ENCODE data around the gene RTTN. TPM values are rescaled to one million over a fixed set of nuclear protein-coding genes. Genes with fewer than 3 reads are reported as not detected.

Gene RTTN
- polyA plus RNA-seq, 1 donor (not counting 4 experiments of a cell fraction or from before 2014, with no cell fraction given), result 77.3 TPM

GRCh38 chr18:69974365-69974764 is 231.1 kb downstream of the RTTN start:
- Histone ChIP-seq H3K4me1 (ENCODE audit: control insufficient read depth, extremely low read depth, insufficient read depth, low read length) (no peaks in the 10 kb centered on the region), H3K36me3 (ENCODE audit: control insufficient read depth in 2 of 2, extremely low read depth in 1 of 2, insufficient read depth in 2 of 2, low read length in 2 of 2) (peaks cover 0 to 5% of the 10 kb centered on the region in 2 experiments), H3K9me1 (ENCODE audit: control insufficient read depth, extremely low read depth, insufficient read depth, low read length) (no peaks in the 10 kb centered on the region), H3K4me3 (ENCODE audit: control insufficient read depth in 2 of 3, extremely low read depth in 1 of 3, insufficient read depth in 2 of 3, low read depth in 1 of 3, low read length in 3 of 3) (no peak overlapping the region), H3K27me3 (ENCODE audit: control insufficient read depth, extremely low read depth, insufficient read depth, low read length) (no peaks in the 10 kb centered on the region), H4K20me1 (ENCODE audit: control insufficient read depth, extremely low read depth, insufficient read depth, low read length) (no peaks in the 10 kb centered on the region), H3K4me2 (ENCODE audit: control insufficient read depth, extremely low read depth, insufficient read depth, low read depth, low read length) (no peak overlapping the region), H2AFZ (ENCODE audit: control insufficient read depth, low read length) (no peak overlapping the region), H3K27ac (ENCODE audit: control insufficient read depth, insufficient read depth, low read length) (no peak overlapping the region), H3K9ac (ENCODE audit: control insufficient read depth, extremely low read depth, insufficient read depth, low read length) (no peak overlapping the region), H3K9me3 (ENCODE audit: control insufficient read depth, low read depth, low read length) (no peaks in the 10 kb centered on the region), H3K79me2 (ENCODE audit: control insufficient read depth, insufficient read depth, low read length) (no peaks in the 10 kb centered on the region)
- no peak for DNase-seq (ENCODE audit: low read depth, low spot score)
- FAIRE-seq, result no peak
- dilution Hi-C loops (cut with MboI; ENCODE audit: extremely low pct_ligation_motif_present, low sequenced_read_pairs), result no loop called here
- TF ChIP-seq CTCF (optimal IDR thresholded peaks at IDR 0.05 in 1 of 3, IDR thresholded peaks at IDR 0.05 in 1 of 3, conservative IDR thresholded peaks at IDR 0.05 in 1 of 3; ENCODE audit: extremely low read depth in 1 of 3, insufficient read depth in 2 of 3, low read length in 3 of 3) (no peak), EZH2 (IDR thresholded peaks at IDR 0.05; ENCODE audit: low read length) (no peak)

GRCh38 chr18:69969491-69969890 is 236.0 kb downstream of the RTTN start:
- Histone ChIP-seq H2AFZ (ENCODE audit: control insufficient read depth, low read length) (no peak overlapping the region), H3K4me3 (ENCODE audit: control insufficient read depth in 2 of 3, extremely low read depth in 1 of 3, insufficient read depth in 2 of 3, low read depth in 1 of 3, low read length in 3 of 3) (no peak overlapping the region), H3K36me3 (ENCODE audit: control insufficient read depth in 2 of 2, extremely low read depth in 1 of 2, insufficient read depth in 2 of 2, low read length in 2 of 2) (no peaks in the 10 kb centered on the region), H3K4me1 (ENCODE audit: control insufficient read depth, extremely low read depth, insufficient read depth, low read length) (no peaks in the 10 kb centered on the region), H3K27ac (ENCODE audit: control insufficient read depth, insufficient read depth, low read length) (no peak overlapping the region), H3K9ac (ENCODE audit: control insufficient read depth, extremely low read depth, insufficient read depth, low read length) (no peak overlapping the region), H4K20me1 (ENCODE audit: control insufficient read depth, extremely low read depth, insufficient read depth, low read length) (no peaks in the 10 kb centered on the region), H3K9me3 (ENCODE audit: control insufficient read depth, low read depth, low read length) (no peaks in the 10 kb centered on the region), H3K4me2 (ENCODE audit: control insufficient read depth, extremely low read depth, insufficient read depth, low read depth, low read length) (no peak overlapping the region), H3K9me1 (ENCODE audit: control insufficient read depth, extremely low read depth, insufficient read depth, low read length) (no peaks in the 10 kb centered on the region), H3K27me3 (ENCODE audit: control insufficient read depth, extremely low read depth, insufficient read depth, low read length) (no peaks in the 10 kb centered on the region), H3K79me2 (ENCODE audit: control insufficient read depth, insufficient read depth, low read length) (no peaks in the 10 kb centered on the region)
- dilution Hi-C loops (cut with MboI; ENCODE audit: extremely low pct_ligation_motif_present, low sequenced_read_pairs), result no loop called here
- TF ChIP-seq CTCF (optimal IDR thresholded peaks at IDR 0.05 in 1 of 3, IDR thresholded peaks at IDR 0.05 in 1 of 3, conservative IDR thresholded peaks at IDR 0.05 in 1 of 3; ENCODE audit: extremely low read depth in 1 of 3, insufficient read depth in 2 of 3, low read length in 3 of 3), result no peak
- no peak for TF ChIP-seq EZH2 (IDR thresholded peaks at IDR 0.05; ENCODE audit: low read length)
- FAIRE-seq (no peak), DNase-seq (ENCODE audit: low read depth, low spot score) (no peak)

Data from keratinocyte (primary cell).